GM19035 (cell line): ENCODE results near the gene CYSLTR2.

ENCODE experiments used
- ATAC-seq: cut with Tn5 transposase; IDR thresholded peaks from one replicate; pipeline ENCODE4 v1.9.1; 2021; ENCODE audit not compliant: unreplicated experiment

Gene CYSLTR2

GRCh38 chr13:48737689-48738088 lies 84.0 kb downstream of the CYSLTR2 start:
- no peak for ATAC-seq

- ATAC-seq = no peak
Measured at GRCh38 chr13:48738311-48738710, 84.6 kb downstream of the CYSLTR2 start.

DNA sequence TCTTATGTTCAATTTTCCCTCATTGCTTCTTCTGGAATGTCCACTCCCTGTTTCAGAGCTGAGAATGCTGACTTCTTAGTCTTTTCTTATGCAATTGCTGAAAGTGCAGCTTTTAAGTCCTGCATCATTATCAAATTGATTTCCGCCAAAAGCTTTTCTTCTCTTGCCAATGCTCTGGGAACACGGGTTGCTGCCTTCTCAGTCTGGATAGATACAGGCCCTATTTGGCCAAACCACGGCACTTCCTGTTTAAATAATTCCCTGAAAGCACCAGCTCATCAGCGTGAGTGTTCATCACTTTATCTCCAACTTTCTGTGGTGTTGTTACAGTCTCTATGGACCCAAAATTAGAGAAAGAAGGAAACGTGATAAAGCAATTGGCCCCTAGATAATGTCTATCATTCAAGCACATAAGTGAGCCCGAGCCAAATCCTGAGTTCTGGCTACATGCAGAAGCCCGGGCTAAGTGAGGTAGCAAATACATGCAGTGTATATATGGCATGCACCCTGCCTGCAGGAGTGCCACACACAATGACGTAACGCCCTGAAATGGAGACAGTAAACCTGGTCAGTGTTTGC lies 85.7 kb downstream of the CYSLTR2 start:
- ATAC-seq = no peak

DNA sequence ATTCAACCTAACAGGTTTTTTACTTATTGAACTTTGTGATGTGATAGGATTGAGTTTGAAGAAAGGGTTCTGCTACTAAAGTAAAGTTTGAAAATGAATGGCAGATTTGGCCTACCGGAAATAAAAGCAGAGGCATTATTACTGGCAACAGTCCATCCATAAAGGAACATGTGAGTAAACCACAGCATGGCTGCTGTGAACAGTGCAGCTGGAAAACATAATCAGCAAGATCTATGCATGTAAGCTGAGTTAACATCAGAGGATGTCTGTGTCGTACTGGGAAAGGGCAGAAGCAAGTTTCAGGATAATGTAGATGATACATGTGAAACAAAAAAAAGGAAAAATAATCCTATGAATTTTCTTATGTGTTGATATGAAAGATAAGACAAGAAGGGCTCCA lies 87.6 kb downstream of the CYSLTR2 start:
- no peak for ATAC-seq

DNA sequence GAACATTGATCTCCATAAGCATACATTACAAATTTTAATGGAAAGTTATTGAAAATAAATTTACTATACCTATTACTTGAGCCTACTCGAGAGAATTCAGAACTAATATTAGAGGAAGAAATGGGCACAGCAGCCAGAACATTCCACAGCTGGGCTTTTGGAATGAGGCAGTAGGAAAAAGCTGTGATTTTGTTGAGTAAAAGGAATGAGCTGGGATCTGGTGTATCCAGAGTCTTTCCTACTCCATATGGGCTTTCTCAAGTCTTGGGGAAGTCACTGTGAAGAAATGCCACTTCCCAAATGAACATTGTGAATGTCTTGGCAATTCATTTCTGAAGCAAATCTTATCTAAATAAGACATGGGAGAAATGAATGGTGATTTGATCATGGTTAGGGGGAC lies 93.1 kb downstream of the CYSLTR2 start:
- no peak for ATAC-seq

- ATAC-seq = no peak
Measured at GRCh38 chr13:48748681-48749080, 95.0 kb downstream of the CYSLTR2 start.

- no peak for ATAC-seq
Measured at GRCh38 chr13:48749144-48749543, 95.4 kb downstream of the CYSLTR2 start.

DNA sequence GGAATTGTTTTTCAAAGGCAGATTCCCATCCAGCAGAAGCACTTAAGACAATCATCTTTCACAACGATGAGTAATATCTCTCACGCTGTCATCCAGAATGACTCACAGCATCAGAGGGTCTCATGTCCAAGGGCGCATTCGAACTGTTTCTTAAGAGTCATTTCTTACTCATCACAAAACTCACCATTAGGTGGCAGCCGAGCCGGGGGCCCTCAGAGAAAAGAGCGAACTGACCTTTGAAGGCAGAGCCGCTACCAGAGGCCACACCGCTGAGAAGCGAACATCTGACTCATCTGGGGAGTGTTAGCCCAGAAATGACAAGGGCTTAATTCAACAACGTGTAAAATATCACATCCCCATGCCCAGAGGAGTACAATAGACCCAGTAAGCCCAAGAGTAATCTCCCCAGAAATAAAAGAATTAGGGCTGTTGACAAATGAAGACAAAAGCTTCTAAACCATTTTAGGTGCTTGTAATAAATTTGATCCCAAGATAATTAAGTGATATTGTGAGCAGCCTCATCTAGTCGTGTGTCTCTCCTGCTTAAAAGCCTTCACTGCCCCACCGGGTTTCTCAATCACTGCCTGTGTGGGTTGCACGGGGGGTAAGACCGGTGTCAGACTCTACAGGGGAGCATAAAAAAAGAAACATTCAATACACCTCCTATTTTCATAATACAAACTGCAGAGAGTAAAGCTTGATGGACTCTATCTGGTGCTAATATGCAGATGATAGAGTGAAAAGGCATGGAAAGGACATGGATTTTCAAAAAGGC lies 96.2 kb downstream of the CYSLTR2 start:
- ATAC-seq = peak; percentile 95

- no peak for ATAC-seq
Measured at GRCh38 chr13:48750588-48751383, 97.1 kb downstream of the CYSLTR2 start.

- no peak for ATAC-seq
Measured at GRCh38 chr13:48760626-48761025, 106.9 kb downstream of the CYSLTR2 start.
